Endothelial cell of umbilical vein (primary cell): ENCODE results near the gene TMEM47. TPM values are rescaled to one million over a fixed set of nuclear protein-coding genes. Genes with fewer than 3 reads are reported as not detected.
A peak's percentile ranks its signal among the peaks of the same experiment; 100 is the strongest.

Experiments
- BruUV-seq: library from RNA; stranded (reverse); fragments of 400-500 nt; replicated peaks from 2 replicates; lab custom pipeline; 2021; lab: Mats Ljungman, UMichigan
- CTCF ChIA-PET: fragments of 300-600, 350-600 bp; sonication (Branson Sonifier 250); formaldehyde crosslinking; loops from one replicate; lab custom pipeline; 2021; ENCODE audit warnings: antibody characterized with exemption, inconsistent platforms; lab: Charles Lee
- POLR2A ChIA-PET: fragments of 300-600, 350-600 bp; sonication (Branson Sonifier 250); formaldehyde crosslinking; loops from one replicate; lab custom pipeline; 2021; ENCODE audit warnings: antibody characterized with exemption, inconsistent platforms; lab: Charles Lee
- DNase-seq: peaks from one replicate; pipeline ENCODE4 v3.0.0-alpha.2; 2011; ENCODE audit warnings: low read depth, low spot score
- FAIRE-seq: peaks from 2 replicates; lab custom pipeline; 2011; peaks lifted over from hg19 to GRCh38; lab: Jason Lieb, UNC
- H2AFZ ChIP-seq: 2 replicates; pipeline ENCODE4 v1.6.0; 2012; ENCODE audit warnings: low read depth, low read length, control low read depth, inconsistent platforms
- H3K27ac ChIP-seq: 2 replicates; pipeline ENCODE4 v1.5.1; 2011; ENCODE audit warnings: low read depth, mild to moderate bottlenecking, control low read depth, low read length, moderate library complexity; ENCODE audit not compliant: insufficient read depth
- H3K27me3 ChIP-seq, 2 experiments: 2 replicates each; pipeline versions ENCODE4 v1.6.0 to v1.6.1; 2011; ENCODE audit warnings: low read length in 2 of 2, mixed read lengths in 1 of 2; ENCODE audit not compliant: control insufficient read depth in 2 of 2, insufficient read depth in 2 of 2
- H3K36me3 ChIP-seq, 2 experiments: 2 replicates in 1 of 2; 3 replicates in 1 of 2; pipeline ENCODE4 v1.5.1; 2011; ENCODE audit warnings: low read length in 2 of 2, mild to moderate bottlenecking in 1 of 2, moderate library complexity in 1 of 2; ENCODE audit not compliant: control insufficient read depth in 2 of 2, insufficient read depth in 2 of 2; ENCODE audit errors: extremely low read depth in 1 of 2
- H3K4me1 ChIP-seq: 3 replicates; pipeline ENCODE4 v1.5.1; 2011; ENCODE audit warnings: mild to moderate bottlenecking, low read length; ENCODE audit not compliant: control insufficient read depth, insufficient read depth; ENCODE audit errors: extremely low read depth
- H3K4me2 ChIP-seq: 2 replicates; pipeline ENCODE4 v1.6.1; 2011; ENCODE audit warnings: low read length, control low read depth, mixed read lengths; ENCODE audit not compliant: insufficient read depth
- H3K4me3 ChIP-seq, 3 experiments: fragments of 200-600 bp in 1 of 3; sonication (generic), shearing (Covaris generic) in 1 of 3; replicated peaks in 1 of 3; 2 replicates each; pipeline ENCODE4 v1.5.1; 2011 to 2016; ENCODE audit warnings: control low read depth in 3 of 3, low read length in 3 of 3, mild to moderate bottlenecking in 2 of 3, inconsistent platforms in 1 of 3, low read depth in 1 of 3, moderate library complexity in 1 of 3; ENCODE audit not compliant: insufficient read depth in 1 of 3
- H3K79me2 ChIP-seq: 2 replicates; pipeline ENCODE4 v1.6.0; 2012; ENCODE audit warnings: low read length, inconsistent platforms; ENCODE audit not compliant: control insufficient read depth, insufficient read depth
- H3K9ac ChIP-seq: replicated peaks from 2 replicates; pipeline ENCODE3; 2011; ENCODE audit warnings: low read length, control low read depth; ENCODE audit not compliant: insufficient read depth; ENCODE audit errors: extremely low read depth
- H3K9me1 ChIP-seq: replicated peaks from 3 replicates; pipeline ENCODE4 v1.6.0; 2011; ENCODE audit warnings: mild to moderate bottlenecking, low read length; ENCODE audit not compliant: control insufficient read depth, insufficient read depth; ENCODE audit errors: extremely low read depth
- H3K9me3 ChIP-seq: replicated peaks from 2 replicates; pipeline ENCODE4 v1.5.1; 2012; ENCODE audit warnings: low read length, inconsistent platforms; ENCODE audit not compliant: control insufficient read depth, insufficient read depth
- H4K20me1 ChIP-seq: replicated peaks from 2 replicates; pipeline ENCODE3; 2011; ENCODE audit warnings: mild to moderate bottlenecking, low read length; ENCODE audit not compliant: control insufficient read depth, insufficient read depth; ENCODE audit errors: extremely low read depth
- EZH2 ChIP-seq: IDR thresholded peaks from 2 replicates; pipeline ENCODE4 v1.6.1; 2012; ENCODE audit warnings: borderline replicate concordance, low read depth, mild to moderate bottlenecking, moderate library complexity, low read length, inconsistent platforms; ENCODE audit not compliant: severe bottlenecking
- FOS ChIP-seq: IDR thresholded peaks from 2 replicates; pipeline ENCODE4 v1.6.1; 2011; ENCODE audit warnings: mild to moderate bottlenecking, low read length, moderate library complexity, borderline replicate concordance; ENCODE audit not compliant: insufficient read depth
- GATA2 ChIP-seq: IDR thresholded peaks from 2 replicates; pipeline ENCODE4 v1.7.0; 2011; ENCODE audit warnings: low read depth, mild to moderate bottlenecking, moderate library complexity, mixed read lengths, low read length; ENCODE audit not compliant: insufficient read length, insufficient read depth
- JUN ChIP-seq: IDR thresholded peaks from 2 replicates; pipeline ENCODE4 v1.6.1; 2011; ENCODE audit warnings: borderline replicate concordance, low read depth; ENCODE audit not compliant: insufficient read length, insufficient read depth
- MAX ChIP-seq: IDR thresholded peaks from 2 replicates; pipeline ENCODE4 v1.6.1; 2011; ENCODE audit not compliant: insufficient read depth, insufficient read length
- MYC ChIP-seq: IDR thresholded peaks from one replicate; pipeline ENCODE4 v1.6.1; 2011; ENCODE audit warnings: mild to moderate bottlenecking, low read depth, low read length
- POLR2A ChIP-seq: IDR thresholded peaks from 2 replicates; pipeline ENCODE4 v1.6.1; 2012; ENCODE audit warnings: low read depth, mild to moderate bottlenecking, control low read depth, low read length
- POLR2AphosphoS5 ChIP-seq: IDR thresholded peaks from 2 replicates; pipeline ENCODE4 v1.6.1; 2012; ENCODE audit warnings: low read depth, mild to moderate bottlenecking, control low read depth, low read length, moderate library complexity; ENCODE audit not compliant: insufficient read depth
- dilution Hi-C: fragments of 300-500 bp; cut with MboI; formaldehyde crosslinking; loops from one replicate; pipeline ENCODE4 v1.15.0; 2019; ENCODE audit warnings: low sequenced_read_pairs; ENCODE audit not compliant: extremely low pct_ligation_motif_present
- intact Hi-C: fragments of 100-400 bp; cut with micrococcal nuclease; formaldehyde crosslinking; loops from one replicate; pipeline ENCODE4 v1.10.0; 2022
- polyA plus RNA-seq, 4 experiments: library from polyadenylated mRNA; depleted of rRNA in 3 of 4; stranded (reverse) in 3 of 4; unstranded in 1 of 4; fragments of >200 nt; gene quantifications; 2 replicates each; pipeline versions ENCODE4 v1.2.1 to v1.2.3, GENCODE V29; 2011 to 2012; ENCODE audit warnings: missing spikeins in 1 of 4
- total RNA-seq: library from RNA; stranded (reverse); gene quantifications from 2 replicates; pipeline ENCODE4 v1.2.3, GENCODE V29; 2021
- TF ChIP-seq, protein P1 (sequence below), 2 donors: IDR thresholded peaks; 1 replicate in 1 of 2; 2 replicates in 1 of 2; pipeline ENCODE4 v1.5.1; 2011; ENCODE audit warnings: low read length in 2 of 2, mild to moderate bottlenecking in 2 of 2, moderate library complexity in 2 of 2, control low read depth in 1 of 2, inconsistent platforms in 1 of 2, low read depth in 1 of 2; ENCODE audit not compliant: insufficient read depth in 1 of 2; ENCODE audit errors: extremely low read depth in 1 of 2

TMEM47 gene
- total and polyA plus RNA-seq, 2 donors (not counting 3 experiments of a cell fraction or from before 2014, with no cell fraction given) = 18.5 to 22.2 TPM

GRCh38 chrX:34631479-34632220, 25.4 kb downstream of the TMEM47 start:
- Histone ChIP-seq H3K79me2 (peaks cover 2% of the 10 kb centered on the region), H3K27ac (peak overlapping the region; percentile 29), H3K9me3 (no peaks in the 10 kb centered on the region), H3K4me3 (no peak overlapping the region), H3K9me1 (no peaks in the 10 kb centered on the region), H3K4me1 (peaks cover 11% of the 10 kb centered on the region), H4K20me1 (no peaks in the 10 kb centered on the region), H3K27me3 (no peaks in the 10 kb centered on the region), H3K4me2 (peak overlapping the region; percentile 47), H3K36me3 (peaks cover 0 to 2% of the 10 kb centered on the region in 2 experiments), H3K9ac (no peak overlapping the region), H2AFZ (no peak overlapping the region)
- no TSS peak for BruUV-seq
- CTCF ChIA-PET = interaction anchor here (1.0 to 1.1 kb wide), 2 partner anchors 15 to 110 kb away, joined by 3 read pairs; no protein-coding TSS in a partner anchor
- intact Hi-C loops (loop anchor here (1.0 to 10.0 kb wide), 3 partner anchors 44 to 283 kb away; no protein-coding TSS in a partner anchor), dilution Hi-C loops (no loop called here)
- no peak for TF ChIP-seq GATA2
- TF ChIP-seq EZH2 = no peak
- no peak for TF ChIP-seq MAX
- no peak for TF ChIP-seq JUN
- no peak for TF ChIP-seq FOS
- TF ChIP-seq POLR2AphosphoS5 = no peak
- TF ChIP-seq, protein P1, sequence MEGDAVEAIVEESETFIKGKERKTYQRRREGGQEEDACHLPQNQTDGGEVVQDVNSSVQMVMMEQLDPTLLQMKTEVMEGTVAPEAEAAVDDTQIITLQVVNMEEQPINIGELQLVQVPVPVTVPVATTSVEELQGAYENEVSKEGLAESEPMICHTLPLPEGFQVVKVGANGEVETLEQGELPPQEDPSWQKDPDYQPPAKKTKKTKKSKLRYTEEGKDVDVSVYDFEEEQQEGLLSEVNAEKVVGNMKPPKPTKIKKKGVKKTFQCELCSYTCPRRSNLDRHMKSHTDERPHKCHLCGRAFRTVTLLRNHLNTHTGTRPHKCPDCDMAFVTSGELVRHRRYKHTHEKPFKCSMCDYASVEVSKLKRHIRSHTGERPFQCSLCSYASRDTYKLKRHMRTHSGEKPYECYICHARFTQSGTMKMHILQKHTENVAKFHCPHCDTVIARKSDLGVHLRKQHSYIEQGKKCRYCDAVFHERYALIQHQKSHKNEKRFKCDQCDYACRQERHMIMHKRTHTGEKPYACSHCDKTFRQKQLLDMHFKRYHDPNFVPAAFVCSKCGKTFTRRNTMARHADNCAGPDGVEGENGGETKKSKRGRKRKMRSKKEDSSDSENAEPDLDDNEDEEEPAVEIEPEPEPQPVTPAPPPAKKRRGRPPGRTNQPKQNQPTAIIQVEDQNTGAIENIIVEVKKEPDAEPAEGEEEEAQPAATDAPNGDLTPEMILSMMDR (IDR thresholded peaks at IDR 0.05; ENCODE audit: extremely low read depth in 1 of 2, insufficient read depth in 1 of 2, low read depth in 1 of 2, low read length in 2 of 2) = no peak
- TF ChIP-seq POLR2A = no peak
- no peak for TF ChIP-seq MYC
- FAIRE-seq = peak; percentile 49
- POLR2A ChIA-PET = no interaction called here
- peak; percentile 69 for DNase-seq
